HEK293 (cell line): ENCODE results near the gene ARMC7.

Experiments used
- CTCF ChIA-PET: fragments of 350-600 bp; formaldehyde crosslinking; extraction: SDS; loops from one replicate; lab custom pipeline; 2021; ENCODE audit warnings: antibody characterized with exemption; lab: Yijun Ruan, JAX
- POLR2A ChIA-PET: fragments of 300-600 bp; formaldehyde crosslinking; extraction: SDS; loops from one replicate; lab custom pipeline; 2020; ENCODE audit warnings: antibody characterized with exemption, inconsistent platforms; lab: Yijun Ruan, JAX
- H3K27ac ChIP-seq: fragments of 200-500 bp; sonication (Bioruptor generic); 2 replicates; pipeline ENCODE4 v1.5.1; 2014; ENCODE audit warnings: low read depth, low read length, control low read depth, inconsistent platforms; ENCODE audit errors: extremely low read depth
- H3K36me3 ChIP-seq, 2 experiments: fragments of 200-500 bp in 1 of 2; sonication (Bioruptor generic) in 1 of 2; 1 replicate in 1 of 2; 2 replicates in 1 of 2; pipeline ENCODE4 v1.5.1; 2014 to 2017; ENCODE audit warnings: inconsistent platforms in 2 of 2, low read length in 2 of 2; ENCODE audit not compliant: control insufficient read depth in 2 of 2, insufficient read depth in 1 of 2
- H3K4me1 ChIP-seq: fragments of 200-500 bp; sonication (Bioruptor generic); 2 replicates; pipeline ENCODE4 v1.5.1; 2014; ENCODE audit warnings: mild to moderate bottlenecking, low read length, inconsistent platforms; ENCODE audit not compliant: control insufficient read depth, insufficient read depth
- H3K4me3 ChIP-seq: 2 replicates; pipeline ENCODE4 v1.5.1; 2011; ENCODE audit warnings: low read depth, mild to moderate bottlenecking, control low read depth, low read length, moderate library complexity
- H3K9me3 ChIP-seq: fragments of 200-500 bp; sonication (Bioruptor generic); 2 replicates; pipeline ENCODE4 v1.5.1; 2014; ENCODE audit warnings: low read depth, low read length, inconsistent platforms; ENCODE audit not compliant: control insufficient read depth, insufficient read depth
- BCL11A ChIP-seq: fragments of 450-650 bp; formaldehyde crosslinking; IDR thresholded peaks from 2 replicates; pipeline ENCODE4 v1.5.1; 2016; ENCODE audit warnings: low read depth, missing biosample characterization, missing genetic modification characterization
- EGR2 ChIP-seq: fragments of 450-650 bp; formaldehyde crosslinking; IDR thresholded peaks from 2 replicates; pipeline ENCODE4 v1.5.1; 2016; ENCODE audit warnings: low read depth, missing biosample characterization, missing genetic modification characterization
- GFI1B ChIP-seq: fragments of 450-650 bp; formaldehyde crosslinking; IDR thresholded peaks from 2 replicates; pipeline ENCODE4 v1.5.1; 2016; ENCODE audit warnings: missing biosample characterization, missing genetic modification characterization
- MYNN ChIP-seq: fragments of 450-650 bp; formaldehyde crosslinking; IDR thresholded peaks from 2 replicates; pipeline ENCODE4 v1.5.1; 2016; ENCODE audit warnings: missing biosample characterization, missing genetic modification characterization, borderline replicate concordance
- OSR2 ChIP-seq: fragments of 450-650 bp; formaldehyde crosslinking; IDR thresholded peaks from 2 replicates; pipeline ENCODE4 v1.5.1; 2016; ENCODE audit warnings: missing biosample characterization, missing genetic modification characterization
- PRDM1 ChIP-seq: fragments of 450-650 bp; formaldehyde crosslinking; IDR thresholded peaks from 2 replicates; pipeline ENCODE4; 2016; ENCODE audit warnings: missing biosample characterization, missing genetic modification characterization
- RBAK ChIP-seq: fragments of 450-650 bp; formaldehyde crosslinking; IDR thresholded peaks from 2 replicates; pipeline ENCODE4 v1.5.1; 2016; ENCODE audit warnings: missing biosample characterization, missing genetic modification characterization
- SP2 ChIP-seq: fragments of 450-650 bp; formaldehyde crosslinking; IDR thresholded peaks from 2 replicates; pipeline ENCODE4 v1.5.1; 2016; ENCODE audit warnings: missing biosample characterization, missing genetic modification characterization
- SP3 ChIP-seq: fragments of 450-650 bp; formaldehyde crosslinking; IDR thresholded peaks from 2 replicates; pipeline ENCODE4 v1.5.1; 2016; ENCODE audit warnings: missing biosample characterization, missing genetic modification characterization
- ZNF121 ChIP-seq: fragments of 450-650 bp; formaldehyde crosslinking; IDR thresholded peaks from 2 replicates; pipeline ENCODE4 v1.5.1; 2016; ENCODE audit warnings: missing biosample characterization, missing genetic modification characterization
- ZNF19 ChIP-seq: fragments of 450-650 bp; formaldehyde crosslinking; IDR thresholded peaks from 2 replicates; pipeline ENCODE4; 2016; ENCODE audit warnings: missing biosample characterization, missing genetic modification characterization, low read depth
- ZNF292 ChIP-seq: fragments of 450-650 bp; formaldehyde crosslinking; IDR thresholded peaks from 2 replicates; pipeline ENCODE4 v1.5.1; 2016; ENCODE audit warnings: low read depth, missing biosample characterization, missing genetic modification characterization, borderline replicate concordance
- ZNF335 ChIP-seq: fragments of 450-650 bp; formaldehyde crosslinking; conservative IDR thresholded peaks from 2 replicates; pipeline ENCODE4 v1.5.1; 2016; ENCODE audit warnings: missing biosample characterization, missing genetic modification characterization
- ZNF350 ChIP-seq: fragments of 450-650 bp; formaldehyde crosslinking; IDR thresholded peaks from 2 replicates; pipeline ENCODE4 v1.5.0; 2017; ENCODE audit warnings: missing biosample characterization, mild to moderate bottlenecking, missing genetic modification characterization
- ZNF366 ChIP-seq: fragments of 450-650 bp; formaldehyde crosslinking; conservative IDR thresholded peaks from 2 replicates; pipeline ENCODE4 v1.5.1; 2016; ENCODE audit warnings: missing biosample characterization, missing genetic modification characterization
- ZNF423 ChIP-seq: fragments of 450-650 bp; formaldehyde crosslinking; IDR thresholded peaks from 2 replicates; pipeline ENCODE4 v1.5.1; 2016; ENCODE audit warnings: missing biosample characterization, missing genetic modification characterization
- ZNF426 ChIP-seq: fragments of 450-650 bp; formaldehyde crosslinking; IDR thresholded peaks from 2 replicates; pipeline ENCODE4 v1.5.1; 2017; ENCODE audit warnings: missing biosample characterization, missing genetic modification characterization, mild to moderate bottlenecking, inconsistent platforms, moderate library complexity
- ZNF433 ChIP-seq: fragments of 450-650 bp; formaldehyde crosslinking; IDR thresholded peaks from 2 replicates; pipeline ENCODE4 v1.5.1; 2016; ENCODE audit warnings: missing biosample characterization, missing genetic modification characterization, low read depth
- ZNF48 ChIP-seq: fragments of 450-650 bp; formaldehyde crosslinking; IDR thresholded peaks from 2 replicates; pipeline ENCODE4 v1.5.1; 2016; ENCODE audit warnings: missing biosample characterization, missing genetic modification characterization
- ZNF501 ChIP-seq: fragments of 450-650 bp; formaldehyde crosslinking; IDR thresholded peaks from 2 replicates; pipeline ENCODE4 v1.5.1; 2016; ENCODE audit warnings: missing biosample characterization, missing genetic modification characterization
- ZNF530 ChIP-seq: fragments of 450-650 bp; formaldehyde crosslinking; IDR thresholded peaks from 2 replicates; pipeline ENCODE4 v1.5.1; 2016; ENCODE audit warnings: low read depth, missing biosample characterization, missing genetic modification characterization
- ZNF548 ChIP-seq: fragments of 450-650 bp; formaldehyde crosslinking; IDR thresholded peaks from 2 replicates; pipeline ENCODE4 v1.5.1; 2016; ENCODE audit warnings: missing biosample characterization, missing genetic modification characterization
- ZNF585B ChIP-seq: fragments of 450-650 bp; formaldehyde crosslinking; IDR thresholded peaks from 2 replicates; pipeline ENCODE4 v1.5.1; 2016; ENCODE audit warnings: missing biosample characterization, missing genetic modification characterization
- ZNF837 ChIP-seq: fragments of 450-650 bp; formaldehyde crosslinking; IDR thresholded peaks from 2 replicates; pipeline ENCODE4 v1.5.1; 2016; ENCODE audit warnings: missing biosample characterization, missing genetic modification characterization
- ZNF843 ChIP-seq: fragments of 450-650 bp; formaldehyde crosslinking; IDR thresholded peaks from 2 replicates; pipeline ENCODE4 v1.5.1; 2016; ENCODE audit warnings: missing biosample characterization, missing genetic modification characterization
- ZSCAN30 ChIP-seq: fragments of 450-650 bp; IDR thresholded peaks from 2 replicates; pipeline ENCODE4 v1.5.1; 2018; ENCODE audit warnings: missing biosample characterization, mild to moderate bottlenecking, missing genetic modification characterization, moderate library complexity
- TF ChIP-seq, protein P1 (sequence below): fragments of 450-650 bp; formaldehyde crosslinking; IDR thresholded peaks from 2 replicates; pipeline ENCODE4 v1.5.1; 2016; ENCODE audit warnings: missing biosample characterization, missing genetic modification characterization
- TF ChIP-seq, protein P2 (sequence below): fragments of 450-650 bp; formaldehyde crosslinking; IDR thresholded peaks from 2 replicates; pipeline ENCODE4 v1.5.1; 2016; ENCODE audit warnings: missing biosample characterization, missing genetic modification characterization
- TF ChIP-seq, protein P3 (sequence below): fragments of 450-650 bp; formaldehyde crosslinking; IDR thresholded peaks from 2 replicates; pipeline ENCODE4 v1.5.1; 2016; ENCODE audit warnings: missing biosample characterization, missing genetic modification characterization

ARMC7 gene

DNA sequence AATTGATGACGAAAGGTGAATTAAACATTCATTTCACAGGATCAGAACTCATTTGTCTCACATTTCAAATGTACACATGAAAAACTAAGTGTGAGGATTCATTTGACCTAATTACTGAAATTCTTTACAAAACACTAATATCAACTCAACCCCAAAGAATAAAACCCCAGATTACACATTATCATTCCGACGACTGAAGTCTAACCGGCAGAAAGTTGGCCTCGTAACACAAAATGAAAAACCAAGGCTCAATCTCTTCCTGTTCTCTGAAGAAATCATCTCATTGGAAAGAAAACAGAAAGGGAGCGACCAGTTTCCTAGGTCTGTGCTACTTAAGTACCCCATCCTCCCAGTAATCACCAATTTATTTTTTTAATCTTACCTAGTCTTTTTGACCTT, 42.8 kb downstream of the ARMC7 start:
- no peaks in the 10 kb centered on the region for H3K9me3 ChIP-seq
- TF ChIP-seq, protein P1, sequence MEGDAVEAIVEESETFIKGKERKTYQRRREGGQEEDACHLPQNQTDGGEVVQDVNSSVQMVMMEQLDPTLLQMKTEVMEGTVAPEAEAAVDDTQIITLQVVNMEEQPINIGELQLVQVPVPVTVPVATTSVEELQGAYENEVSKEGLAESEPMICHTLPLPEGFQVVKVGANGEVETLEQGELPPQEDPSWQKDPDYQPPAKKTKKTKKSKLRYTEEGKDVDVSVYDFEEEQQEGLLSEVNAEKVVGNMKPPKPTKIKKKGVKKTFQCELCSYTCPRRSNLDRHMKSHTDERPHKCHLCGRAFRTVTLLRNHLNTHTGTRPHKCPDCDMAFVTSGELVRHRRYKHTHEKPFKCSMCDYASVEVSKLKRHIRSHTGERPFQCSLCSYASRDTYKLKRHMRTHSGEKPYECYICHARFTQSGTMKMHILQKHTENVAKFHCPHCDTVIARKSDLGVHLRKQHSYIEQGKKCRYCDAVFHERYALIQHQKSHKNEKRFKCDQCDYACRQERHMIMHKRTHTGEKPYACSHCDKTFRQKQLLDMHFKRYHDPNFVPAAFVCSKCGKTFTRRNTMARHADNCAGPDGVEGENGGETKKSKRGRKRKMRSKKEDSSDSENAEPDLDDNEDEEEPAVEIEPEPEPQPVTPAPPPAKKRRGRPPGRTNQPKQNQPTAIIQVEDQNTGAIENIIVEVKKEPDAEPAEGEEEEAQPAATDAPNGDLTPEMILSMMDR: no peak
- TF ChIP-seq, protein P2, sequence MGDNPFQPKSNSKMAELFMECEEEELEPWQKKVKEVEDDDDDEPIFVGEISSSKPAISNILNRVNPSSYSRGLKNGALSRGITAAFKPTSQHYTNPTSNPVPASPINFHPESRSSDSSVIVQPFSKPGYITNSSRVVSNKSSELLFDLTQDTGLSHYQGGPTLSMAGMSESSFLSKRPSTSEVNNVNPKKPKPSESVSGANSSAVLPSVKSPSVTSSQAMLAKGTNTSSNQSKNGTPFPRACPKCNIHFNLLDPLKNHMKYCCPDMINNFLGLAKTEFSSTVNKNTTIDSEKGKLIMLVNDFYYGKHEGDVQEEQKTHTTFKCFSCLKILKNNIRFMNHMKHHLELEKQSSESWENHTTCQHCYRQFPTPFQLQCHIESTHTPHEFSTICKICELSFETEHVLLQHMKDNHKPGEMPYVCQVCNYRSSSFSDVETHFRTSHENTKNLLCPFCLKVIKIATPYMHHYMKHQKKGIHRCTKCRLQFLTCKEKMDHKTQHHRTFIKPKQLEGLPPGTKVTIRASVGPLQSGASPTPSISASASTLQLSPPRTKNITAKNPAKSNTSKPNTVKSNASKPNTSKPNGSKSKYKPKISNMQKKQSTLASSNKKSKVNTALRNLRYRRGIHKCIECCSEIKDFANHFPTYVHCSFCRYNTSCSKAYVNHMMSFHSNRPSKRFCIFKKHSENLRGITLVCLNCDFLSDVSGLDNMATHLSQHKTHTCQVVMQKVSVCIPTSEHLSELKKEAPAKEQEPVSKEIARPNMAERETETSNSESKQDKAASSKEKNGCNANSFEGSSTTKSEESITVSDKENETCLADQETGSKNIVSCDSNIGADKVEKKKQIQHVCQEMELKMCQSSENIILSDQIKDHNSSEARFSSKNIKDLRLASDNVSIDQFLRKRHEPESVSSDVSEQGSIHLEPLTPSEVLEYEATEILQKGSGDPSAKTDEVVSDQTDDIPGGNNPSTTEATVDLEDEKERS (tag by site-specific recombination): no peak
- TF ChIP-seq PRDM1 (tag by site-specific recombination) (peak; percentile 62), ZNF843 (tag by site-specific recombination) (no peak)
- ChIA-PET POLR2A (interaction anchor here (0.6 to 0.9 kb wide), 2 partner anchors 39 to 63 kb away, joined by 7 read pairs; no protein-coding TSS in a partner anchor), CTCF (interaction anchor here (1.1 kb wide), 1 partner anchor 21 kb away, joined by 3 read pairs; no protein-coding TSS in a partner anchor)
- H3K27ac ChIP-seq: no peak overlapping the region; the same call in 1 of the 2 replicates
- peak overlapping the region; percentile 90 for H3K4me3 ChIP-seq
- peaks cover 17 to 22% of the 10 kb centered on the region in 2 experiments for H3K36me3 ChIP-seq
- peaks cover 9% of the 10 kb centered on the region; the same call in 1 of the 2 replicates for H3K4me1 ChIP-seq

DNA sequence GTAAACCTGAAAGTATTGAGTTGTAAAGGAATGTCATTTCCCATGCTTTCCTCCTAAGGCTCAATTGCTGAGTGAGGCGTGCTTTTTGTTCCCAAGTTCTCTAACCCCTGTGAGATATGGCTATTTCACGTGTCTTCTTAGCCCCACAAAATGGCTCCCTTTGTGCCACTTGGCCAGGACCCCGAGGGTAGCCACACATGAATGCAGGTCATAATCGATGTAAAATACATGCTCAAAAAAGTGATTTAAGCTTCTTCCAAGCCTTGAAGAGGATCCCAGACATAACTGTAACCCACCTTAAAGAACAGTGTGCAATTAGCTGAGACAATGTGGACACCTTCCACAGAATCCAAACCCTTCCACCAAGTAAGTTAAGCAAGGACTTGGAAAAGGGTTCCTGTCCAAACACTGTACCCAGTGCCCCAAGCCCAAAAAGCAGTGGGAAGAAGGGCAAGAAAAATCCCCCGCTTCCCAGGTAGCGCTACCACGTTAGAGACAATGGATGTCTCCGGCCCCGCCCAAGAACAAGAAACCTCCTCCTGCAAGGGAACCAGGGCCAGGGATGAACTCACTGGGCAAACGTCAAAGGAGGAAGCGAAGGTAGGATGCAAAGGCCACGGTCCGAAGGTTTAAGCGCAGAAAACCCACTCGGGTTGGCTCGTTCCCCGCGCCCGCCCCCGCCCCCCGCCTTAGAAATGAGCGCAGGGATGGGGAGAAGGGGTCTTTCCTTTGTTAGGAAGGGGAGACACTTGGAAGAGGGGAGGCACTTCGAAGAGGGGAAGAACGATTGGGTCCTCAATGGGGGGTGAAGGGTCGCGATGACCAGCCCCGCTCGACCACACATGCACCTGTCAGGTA, 43.4 kb downstream of the ARMC7 start:
- H3K4me1 ChIP-seq: peaks cover 9% of the 10 kb centered on the region; the same call in 1 of the 2 replicates
- POLR2A ChIA-PET: interaction anchor here (0.6 to 0.9 kb wide), 3 partner anchors 38 to 161 kb away, joined by 3 to 7 read pairs (median 7); no protein-coding TSS in a partner anchor
- no peaks in the 10 kb centered on the region for H3K9me3 ChIP-seq
- H3K27ac ChIP-seq: peak overlapping the region; percentile 92
- peaks cover 13 to 18% of the 10 kb centered on the region in 2 experiments; a peak in 2 of 3 replicates for H3K36me3 ChIP-seq
- H3K4me3 ChIP-seq: peak overlapping the region; percentile 90
- CTCF ChIA-PET: interaction anchor here (0.7 to 1.1 kb wide), 2 partner anchors 22 to 191 kb away, joined by 3 to 4 read pairs; no protein-coding TSS in a partner anchor
- TF ChIP-seq ZSCAN30 (tag by site-specific recombination): no peak
- TF ChIP-seq BCL11A (tag by site-specific recombination): peak; percentile 68; the same call in 1 of the 2 replicates
- TF ChIP-seq ZNF433 (tag by site-specific recombination): no peak
- TF ChIP-seq RBAK: no peak
- TF ChIP-seq ZNF292 (tag by site-specific recombination): no peak
- TF ChIP-seq, protein P3, sequence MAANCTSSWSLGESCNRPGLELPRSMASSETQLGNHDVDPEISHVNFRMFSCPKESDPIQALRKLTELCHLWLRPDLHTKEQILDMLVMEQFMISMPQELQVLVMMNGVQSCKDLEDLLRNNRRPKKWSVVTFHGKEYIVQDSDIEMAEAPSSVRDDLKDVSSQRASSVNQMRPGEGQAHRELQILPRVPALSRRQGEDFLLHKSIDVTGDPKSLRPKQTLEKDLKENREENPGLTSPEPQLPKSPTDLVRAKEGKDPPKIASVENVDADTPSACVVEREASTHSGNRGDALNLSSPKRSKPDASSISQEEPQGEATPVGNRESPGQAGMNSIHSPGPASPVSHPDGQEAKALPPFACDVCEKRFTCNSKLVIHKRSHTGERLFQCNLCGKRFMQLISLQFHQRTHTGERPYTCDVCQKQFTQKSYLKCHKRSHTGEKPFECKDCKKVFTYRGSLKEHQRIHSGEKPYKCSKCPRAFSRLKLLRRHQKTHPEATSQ (tag by site-specific recombination): no peak
- peak; percentile 46 for TF ChIP-seq SP2 (tag by site-specific recombination)
- 0 out of 2 replicates have a peak, but pooled peaks have one; percentile 17 for TF ChIP-seq ZNF366 (tag by site-specific recombination)
- peak; percentile 34; the same call in 1 of the 2 replicates for TF ChIP-seq SP3 (tag by site-specific recombination)
- TF ChIP-seq ZNF530 (tag by site-specific recombination): no peak
- no peak for TF ChIP-seq ZNF426
- peak; percentile 84 for TF ChIP-seq ZNF335 (tag by site-specific recombination)
- TF ChIP-seq ZNF548 (tag by site-specific recombination): no peak
- TF ChIP-seq ZNF121 (tag by site-specific recombination): no peak
- TF ChIP-seq ZNF837: no peak
- TF ChIP-seq ZNF585B (tag by site-specific recombination): no peak
- peak; percentile 47; the same call in 1 of the 2 replicates for TF ChIP-seq OSR2
- TF ChIP-seq ZNF501 (tag by site-specific recombination): 0 out of 2 replicates have a peak, but pooled peaks have one; percentile 39
- TF ChIP-seq ZNF423: no peak
- TF ChIP-seq ZNF19 (tag by site-specific recombination): no peak
- TF ChIP-seq MYNN: no peak
- TF ChIP-seq ZNF350: no peak
- TF ChIP-seq ZNF48 (tag by site-specific recombination): no peak
- TF ChIP-seq GFI1B (tag by site-specific recombination): no peak
- TF ChIP-seq EGR2: no peak
